Measurements from ENCODE around the gene SYNGR4.

DNA sequence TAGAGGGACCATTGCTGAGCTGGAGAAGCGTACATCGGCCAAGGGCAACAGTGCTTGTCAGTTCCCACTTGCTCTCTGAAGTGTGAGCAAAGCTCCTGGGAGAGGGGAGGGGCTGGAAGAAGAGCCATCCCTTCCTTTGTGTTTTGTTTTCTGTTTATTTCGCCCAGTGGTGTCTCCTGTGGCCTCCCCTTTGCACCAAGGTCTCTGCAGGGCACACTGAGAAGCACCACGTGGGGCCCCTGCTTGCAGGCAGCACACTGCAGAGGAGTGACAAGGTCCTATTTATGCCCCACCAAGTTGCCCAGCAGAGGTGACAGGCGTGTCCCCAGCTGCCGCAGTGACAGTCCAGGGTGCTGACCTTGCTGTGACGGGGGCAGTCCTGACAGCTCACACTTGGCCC, 53.3 kb downstream of the SYNGR4 start:
- TF ChIP-seq, protein P1, sequence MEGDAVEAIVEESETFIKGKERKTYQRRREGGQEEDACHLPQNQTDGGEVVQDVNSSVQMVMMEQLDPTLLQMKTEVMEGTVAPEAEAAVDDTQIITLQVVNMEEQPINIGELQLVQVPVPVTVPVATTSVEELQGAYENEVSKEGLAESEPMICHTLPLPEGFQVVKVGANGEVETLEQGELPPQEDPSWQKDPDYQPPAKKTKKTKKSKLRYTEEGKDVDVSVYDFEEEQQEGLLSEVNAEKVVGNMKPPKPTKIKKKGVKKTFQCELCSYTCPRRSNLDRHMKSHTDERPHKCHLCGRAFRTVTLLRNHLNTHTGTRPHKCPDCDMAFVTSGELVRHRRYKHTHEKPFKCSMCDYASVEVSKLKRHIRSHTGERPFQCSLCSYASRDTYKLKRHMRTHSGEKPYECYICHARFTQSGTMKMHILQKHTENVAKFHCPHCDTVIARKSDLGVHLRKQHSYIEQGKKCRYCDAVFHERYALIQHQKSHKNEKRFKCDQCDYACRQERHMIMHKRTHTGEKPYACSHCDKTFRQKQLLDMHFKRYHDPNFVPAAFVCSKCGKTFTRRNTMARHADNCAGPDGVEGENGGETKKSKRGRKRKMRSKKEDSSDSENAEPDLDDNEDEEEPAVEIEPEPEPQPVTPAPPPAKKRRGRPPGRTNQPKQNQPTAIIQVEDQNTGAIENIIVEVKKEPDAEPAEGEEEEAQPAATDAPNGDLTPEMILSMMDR (IDR thresholded peaks at IDR 0.05) = no peak
- TF ChIP-seq POLR2A (IDR thresholded peaks at IDR 0.05) = no peak

Measured in heart left ventricle (tissue), 13 donors.